NCI-H460 (cell line): Measurements from ENCODE around the gene IFIH1. TPM values are rescaled to one million over a fixed set of nuclear protein-coding genes. Genes with fewer than 3 reads are reported as not detected.

ENCODE experiments used
- DNase-seq: peaks from one replicate; pipeline ENCODE4 v3.0.0-alpha.2; 2016; ENCODE audit warnings: low read depth; ENCODE audit errors: extremely low read depth
- total RNA-seq: library from RNA; depleted of rRNA; stranded (reverse); fragments of >200 nt; shearing (Covaris generic); gene quantifications from 2 replicates; pipeline ENCODE4 v1.2.3, GENCODE V29; 2014

Gene IFIH1
- total RNA-seq, 1 experiment from 2014 or later = 6.6 TPM

DNA sequence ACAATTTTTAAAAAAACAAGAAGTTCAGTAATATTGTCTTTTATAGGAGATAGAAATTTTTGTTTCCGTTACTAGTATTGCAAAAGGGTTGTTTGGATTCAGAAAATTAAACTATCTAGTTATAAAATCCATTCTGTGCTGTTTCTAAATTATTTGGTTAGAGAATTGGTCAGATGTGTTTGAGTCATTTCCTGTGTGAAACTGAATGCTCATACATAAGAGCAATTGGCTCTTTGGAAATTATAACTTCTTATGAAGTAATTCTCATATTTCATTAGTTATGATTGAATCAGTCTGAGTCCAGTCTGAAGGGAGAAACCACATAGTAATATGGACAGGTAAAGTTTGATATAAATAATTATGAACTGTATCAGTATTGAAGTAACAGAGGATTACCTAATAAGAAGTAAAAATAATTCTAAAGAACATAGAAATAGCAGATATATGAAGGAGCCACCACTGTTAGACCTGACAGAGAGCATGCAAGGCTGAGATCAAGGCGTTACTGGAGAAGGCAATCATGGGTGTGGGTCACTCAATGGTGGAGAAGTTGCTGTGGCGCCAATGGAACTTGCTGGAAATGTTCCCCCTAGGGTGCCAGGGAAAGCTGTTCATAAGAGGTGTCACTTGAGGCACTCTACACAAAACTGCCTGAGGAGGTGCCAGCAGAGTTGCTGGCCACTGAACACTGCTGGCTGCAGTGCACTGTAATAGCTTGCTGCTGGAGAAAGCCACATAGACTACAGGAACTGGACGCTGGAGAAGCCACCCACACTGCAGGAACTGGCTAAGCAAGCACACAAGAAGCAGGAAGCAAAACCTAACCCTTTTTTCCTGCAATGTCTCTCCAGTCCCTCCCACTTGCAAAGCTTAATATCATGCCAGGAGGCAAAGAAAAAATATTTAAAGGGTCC, 57.2 kb downstream of the IFIH1 start:
- DNase-seq = no peak

GRCh38 chr2:162258686-162259085, 59.8 kb downstream of the IFIH1 start:
- DNase-seq = no peak

GRCh38 chr2:162258169-162258568, 60.3 kb downstream of the IFIH1 start:
- no peak for DNase-seq

GRCh38 chr2:162257425-162257824, 61.1 kb downstream of the IFIH1 start:
- DNase-seq = no peak

- DNase-seq = no peak
Measured at GRCh38 chr2:162256591-162256991, 61.9 kb downstream of the IFIH1 start.

DNA sequence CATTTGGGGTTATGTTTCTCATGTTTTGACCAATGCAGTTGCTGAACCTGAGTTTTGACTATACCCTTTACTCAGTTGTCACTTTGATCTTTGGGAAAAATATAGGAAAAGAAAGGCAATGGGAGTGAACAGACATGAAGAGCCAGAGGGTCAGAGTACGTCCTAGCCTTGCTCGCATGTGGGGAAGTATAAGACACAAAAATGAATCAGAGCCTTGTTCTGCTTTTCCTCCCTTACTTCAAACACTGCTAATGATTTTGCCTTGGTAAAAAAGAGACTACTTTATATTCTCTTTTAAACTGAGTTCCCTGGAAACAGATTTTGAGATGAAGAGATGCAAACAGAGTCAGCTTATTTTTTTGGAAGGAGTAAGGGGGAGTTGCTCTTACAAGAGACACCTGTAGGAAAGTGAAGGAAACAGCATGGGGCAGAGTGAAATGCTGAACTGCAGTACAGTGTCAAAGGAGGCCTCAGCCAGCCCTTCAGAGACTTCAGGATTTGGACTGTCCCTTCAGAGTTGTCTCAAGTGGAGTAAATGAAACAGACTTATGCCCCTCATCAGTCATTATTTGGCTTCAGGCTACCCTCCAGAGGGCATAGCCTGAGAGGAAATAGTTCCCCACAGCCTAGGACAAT, 64.1 kb downstream of the IFIH1 start:
- no peak for DNase-seq

GRCh38 chr2:162253435-162253834, 65.0 kb downstream of the IFIH1 start:
- no peak for DNase-seq

DNA sequence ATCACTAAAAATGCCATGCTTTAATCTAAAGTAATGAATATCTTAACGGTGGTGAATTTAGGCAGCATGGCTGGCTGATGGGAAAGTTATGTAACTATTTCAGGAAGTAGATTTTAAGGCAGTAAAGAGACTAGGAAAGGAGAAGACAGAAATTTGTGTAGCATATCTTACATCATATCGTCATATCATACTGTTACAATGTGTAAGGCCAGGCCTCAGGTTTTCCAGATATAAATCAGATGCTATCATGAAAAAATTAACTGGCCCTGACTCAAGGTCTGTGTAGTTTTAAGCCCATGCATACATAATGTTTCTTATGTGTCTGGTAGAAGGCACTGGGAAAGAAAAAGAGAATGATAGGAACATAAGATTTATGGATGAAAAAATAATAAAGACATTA, 66.3 kb downstream of the IFIH1 start:
- DNase-seq = no peak

GRCh38 chr2:162245781-162246180, 72.7 kb downstream of the IFIH1 start:
- no peak for DNase-seq

- DNase-seq = no peak
Measured at GRCh38 chr2:162245061-162245460, 73.4 kb downstream of the IFIH1 start.

DNA sequence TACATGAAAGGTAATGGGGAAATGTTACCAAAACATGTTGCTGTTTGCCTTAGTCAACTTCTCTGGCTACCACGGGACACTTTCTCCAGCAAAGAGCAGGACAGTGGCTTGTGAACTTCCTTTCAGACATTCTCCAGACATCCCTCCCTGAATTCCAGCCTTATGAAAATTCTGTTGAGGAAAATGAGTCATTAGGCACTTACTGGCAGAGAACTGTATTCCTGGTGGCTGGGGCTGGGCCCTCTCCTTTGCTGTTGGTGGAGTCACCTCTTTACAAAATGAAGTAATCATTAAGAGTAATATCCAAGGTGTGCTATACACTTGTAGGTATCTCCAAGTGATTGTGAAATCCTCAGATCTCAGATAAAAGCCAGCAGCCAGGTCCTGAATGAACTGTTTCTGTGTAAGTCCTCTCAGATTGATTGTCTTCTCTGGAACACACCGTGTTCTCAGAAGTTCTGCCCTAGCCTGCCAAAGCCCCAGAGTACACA, 73.9 kb downstream of the IFIH1 start:
- no peak for DNase-seq

GRCh38 chr2:162243715-162244114, 74.8 kb downstream of the IFIH1 start:
- DNase-seq = no peak

GRCh38 chr2:162243294-162243693, 75.2 kb downstream of the IFIH1 start, which contains the start of gene FAP:
TSS of gene FAP (minus strand) at chr2:162243445. CDS start at chr2:162243327, 118 bp downstream.
- no peak for DNase-seq

DNA sequence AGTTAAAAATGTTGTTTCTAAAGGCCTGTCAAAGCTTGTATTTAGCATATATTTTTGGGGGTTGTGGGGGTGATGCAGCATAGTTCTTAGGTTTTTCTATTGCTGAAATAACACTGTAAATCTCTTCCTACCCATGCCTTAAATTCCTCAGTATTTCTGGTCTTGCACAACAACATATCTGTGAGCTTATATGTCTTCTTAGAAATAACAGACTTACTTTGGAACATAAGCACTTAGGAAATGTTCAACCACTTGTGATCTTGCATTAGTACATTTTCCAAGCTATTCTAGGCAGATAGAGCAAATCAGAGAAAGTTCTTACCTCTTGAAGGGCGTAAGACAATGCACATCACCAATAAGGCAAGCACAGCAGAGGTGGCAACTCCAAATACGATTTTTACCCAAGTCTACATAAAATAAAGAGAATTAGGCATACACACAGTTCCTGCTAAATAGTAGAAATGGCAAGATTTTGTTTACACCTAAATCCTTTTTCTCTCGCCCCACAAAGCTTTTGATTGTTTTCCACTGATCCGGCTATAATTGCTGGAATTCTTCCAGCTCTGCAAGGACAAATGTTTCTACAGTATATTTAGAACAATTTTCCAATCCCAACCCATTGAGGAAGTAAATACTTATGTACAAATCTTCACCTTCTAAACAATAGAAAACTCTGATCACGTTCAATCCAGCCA, 75.8 kb downstream of the IFIH1 start:
- no peak for DNase-seq

DNA sequence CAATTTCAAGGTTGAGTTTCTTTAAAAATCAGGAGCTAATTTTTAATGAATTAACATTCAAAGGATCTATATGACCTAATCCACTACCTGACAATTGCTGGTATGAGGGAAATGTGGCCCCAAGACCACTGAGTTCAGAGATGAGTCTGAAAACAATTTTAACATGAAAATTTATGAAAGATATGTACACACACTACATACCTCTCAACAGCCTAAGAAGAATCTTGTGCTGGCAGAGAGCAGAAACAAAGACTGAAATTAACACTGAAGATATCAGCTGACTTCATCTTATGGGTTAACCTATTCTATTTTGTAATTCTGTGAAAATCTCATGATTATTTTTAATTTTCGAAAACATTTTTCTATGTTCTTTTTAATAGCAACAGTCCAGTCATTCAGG, 76.9 kb downstream of the IFIH1 start:
- DNase-seq = no peak

GRCh38 chr2:162234620-162235462, 83.6 kb downstream of the IFIH1 start:
- no peak for DNase-seq

DNA sequence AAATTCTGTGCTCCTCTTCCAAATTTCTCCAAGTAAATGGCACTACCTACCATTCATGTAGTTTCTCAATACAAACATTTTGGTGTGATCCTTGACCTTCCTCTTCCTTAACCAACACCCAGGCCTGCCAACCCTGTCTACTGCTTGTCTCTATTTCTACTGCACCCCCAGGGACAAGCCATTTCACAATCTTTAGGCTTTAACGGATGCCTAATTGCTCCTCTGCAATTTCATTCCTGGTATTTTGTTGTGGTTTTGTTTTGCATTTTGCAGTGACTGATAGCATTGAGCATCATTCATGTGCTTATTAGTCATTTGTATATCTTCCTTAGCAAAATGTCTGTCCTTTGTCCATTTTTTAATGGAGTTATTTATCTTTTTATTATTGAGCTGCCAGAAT, 85.3 kb downstream of the IFIH1 start:
- DNase-seq = no peak

DNA sequence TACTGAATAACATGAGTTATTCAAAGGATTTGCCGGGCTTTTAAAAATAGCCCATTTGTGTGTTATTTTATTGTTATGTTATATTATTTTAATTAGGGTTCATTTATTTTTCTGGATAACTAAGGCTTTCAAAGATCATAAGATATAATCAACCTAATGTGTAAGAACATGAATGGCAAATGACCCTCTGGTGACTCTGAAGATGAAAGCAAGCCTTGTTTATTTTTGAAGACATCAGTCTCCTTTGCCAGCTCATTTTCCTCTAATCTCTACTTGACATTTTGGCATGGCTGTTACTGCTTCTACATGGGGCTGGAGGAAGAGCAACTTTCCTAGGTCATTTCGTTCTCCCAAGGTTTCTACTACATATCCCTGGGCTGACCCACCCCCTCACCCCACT, 85.8 kb downstream of the IFIH1 start:
- DNase-seq = no peak

GRCh38 chr2:162232027-162232426, 86.5 kb downstream of the IFIH1 start:
- no peak for DNase-seq

DNA sequence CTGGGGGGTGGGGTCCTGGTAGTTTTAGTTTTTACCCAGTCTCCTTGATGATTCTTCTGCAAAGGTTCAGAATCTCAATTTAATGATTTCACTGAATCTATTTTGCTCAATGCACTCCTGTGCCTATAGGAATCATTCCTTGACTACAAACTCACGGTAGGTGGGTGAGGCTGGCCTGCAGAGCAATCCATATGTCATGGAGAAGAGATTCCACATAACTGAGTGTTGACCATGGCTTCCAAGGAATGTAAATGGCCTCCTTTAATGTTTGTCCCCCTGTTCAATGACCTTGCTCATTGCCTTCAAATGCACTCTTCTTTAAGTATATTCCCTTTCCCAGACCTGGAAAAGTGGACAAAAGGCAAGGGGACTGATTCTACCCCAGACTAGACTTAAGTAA, 87.7 kb downstream of the IFIH1 start:
- no peak for DNase-seq
